Erythroblast (primary cell): ENCODE measurements around the gene CREBL2.

ENCODE experiments used
- GATA1 ChIP-seq: IDR thresholded peaks from 2 replicates; pipeline ENCODE4 v1.6.1; 2011; ENCODE audit warnings: low read depth, mild to moderate bottlenecking, control low read depth, low read length, moderate library complexity
- POLR2A ChIP-seq: IDR thresholded peaks from 2 replicates; pipeline ENCODE4 v1.6.1; 2011; ENCODE audit warnings: mild to moderate bottlenecking, low read length

DNA sequence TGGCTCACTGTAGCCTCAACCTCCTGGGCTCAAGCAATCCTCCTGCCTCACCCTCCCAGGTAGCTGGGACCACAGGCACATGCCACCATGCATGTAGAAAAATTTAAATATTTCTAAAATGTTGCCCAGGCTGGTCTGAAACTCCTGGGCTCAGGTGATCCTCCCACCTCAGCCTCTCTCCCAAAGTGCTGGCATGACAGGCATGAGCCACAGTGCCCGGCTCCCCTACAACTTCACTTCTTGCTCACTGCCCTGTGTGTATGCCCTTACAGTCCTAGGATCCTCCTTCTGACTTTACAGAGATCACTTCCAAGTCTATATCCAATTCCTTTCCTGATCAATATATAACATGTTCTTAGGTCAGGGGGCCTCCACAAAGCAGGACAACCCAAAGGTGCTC is 23.8 kb upstream of the CREBL2 start:
- TF ChIP-seq POLR2A (no peak), GATA1 (no peak)
